Thymus (tissue), 11 donors: Measurements from ENCODE around the gene TAPBPL. TPM values are rescaled to one million over a fixed set of nuclear protein-coding genes. Genes with fewer than 3 reads are reported as not detected.

Source experiments
- DNase-seq, 9 donors: peaks; one replicate each; pipeline ENCODE4 v3.0.0-alpha.2; 2013; ENCODE audit warnings: low spot score in 9 of 9, low read depth in 6 of 9, missing footprints in 1 of 9
- H3K27ac ChIP-seq, 2 donors: one replicate each; pipeline ENCODE4 v1.5.1; 2013; ENCODE audit warnings: control low read depth in 1 of 2, low read depth in 1 of 2, low read length in 1 of 2, mild to moderate bottlenecking in 1 of 2, moderate library complexity in 1 of 2
- H3K27me3 ChIP-seq, 2 donors: one replicate each; pipeline ENCODE4 v1.5.1; 2013; ENCODE audit warnings: low read length in 1 of 2; ENCODE audit not compliant: control insufficient read depth in 2 of 2, insufficient read depth in 1 of 2
- H3K36me3 ChIP-seq, 2 donors: one replicate each; pipeline ENCODE4 v1.5.1; 2013; ENCODE audit warnings: low read length in 1 of 2, mild to moderate bottlenecking in 1 of 2, moderate library complexity in 1 of 2; ENCODE audit not compliant: control insufficient read depth in 2 of 2, insufficient read depth in 2 of 2
- H3K4me1 ChIP-seq, 2 donors: one replicate each; pipeline ENCODE4 v1.5.1; 2013; ENCODE audit warnings: low read length in 2 of 2; ENCODE audit not compliant: control insufficient read depth in 2 of 2, insufficient read depth in 2 of 2
- H3K4me3 ChIP-seq, 2 donors: one replicate each; pipeline ENCODE4 v1.5.1; 2013; ENCODE audit warnings: low read length in 2 of 2, control low read depth in 1 of 2, mild to moderate bottlenecking in 1 of 2
- H3K9me3 ChIP-seq, 2 donors: one replicate each; pipeline ENCODE4 v1.5.1; 2013; ENCODE audit warnings: low read length in 1 of 2, mild to moderate bottlenecking in 1 of 2; ENCODE audit not compliant: control insufficient read depth in 2 of 2, insufficient read depth in 1 of 2
- WGBS: extraction: QIAGEN DNeasy Blood & Tissue Kit; methylation state at CpG from one replicate; pipeline ENCODE4 v1.1.7; 2013; 5-methylcytosine and 5-hydroxymethylcytosine counted together
- polyA plus RNA-seq: library from polyadenylated mRNA; stranded (reverse); fragments of 200-250 nt; gene quantifications from one replicate; pipeline ENCODE4 v1.2.3, GENCODE V29; 2013
- total RNA-seq: library from RNA; stranded (reverse); fragments of 120-200 nt; gene quantifications from one replicate; pipeline ENCODE4 v1.2.4, GENCODE V29; 2013
- donor health status: healthy.

The TAPBPL gene
- total and polyA plus RNA-seq, 2 donors: 28.6 to 60.6 TPM

DNA sequence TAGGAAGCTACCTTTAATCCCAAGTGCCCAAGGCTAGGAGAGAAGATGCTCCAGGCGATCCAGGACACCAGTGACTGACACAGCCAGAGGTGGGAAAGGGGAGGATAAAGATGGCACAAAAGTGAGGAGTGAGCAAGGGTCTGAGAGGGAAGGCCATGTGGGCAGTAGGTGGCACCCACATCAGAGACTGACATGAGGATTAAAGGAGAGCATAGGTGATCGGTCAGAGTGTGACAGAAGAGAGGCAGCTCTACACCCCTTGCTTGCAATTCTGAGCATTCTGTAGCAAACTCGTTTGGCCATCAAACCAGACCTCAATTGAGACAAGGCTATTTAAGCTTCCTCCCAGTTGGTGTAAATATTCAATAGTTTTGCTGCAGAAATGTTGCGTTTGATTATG is 7.8 kb upstream of the TAPBPL start:
- Histone ChIP-seq H3K27ac (peak overlapping the region; percentile 85 to 88), H3K9me3 (no peaks in the 10 kb centered on the region), H3K4me1 (peaks cover 37 to 74% of the 10 kb centered on the region in 2 donors), H3K27me3 (no peaks in the 10 kb centered on the region), H3K4me3 (no peak overlapping the region), H3K36me3 (peaks cover 0 to 19% of the 10 kb centered on the region in 2 donors)
- DNase-seq: no peak
- WGBS: 86% methylated on average over 4 of the region's 4 CpGs

DNA sequence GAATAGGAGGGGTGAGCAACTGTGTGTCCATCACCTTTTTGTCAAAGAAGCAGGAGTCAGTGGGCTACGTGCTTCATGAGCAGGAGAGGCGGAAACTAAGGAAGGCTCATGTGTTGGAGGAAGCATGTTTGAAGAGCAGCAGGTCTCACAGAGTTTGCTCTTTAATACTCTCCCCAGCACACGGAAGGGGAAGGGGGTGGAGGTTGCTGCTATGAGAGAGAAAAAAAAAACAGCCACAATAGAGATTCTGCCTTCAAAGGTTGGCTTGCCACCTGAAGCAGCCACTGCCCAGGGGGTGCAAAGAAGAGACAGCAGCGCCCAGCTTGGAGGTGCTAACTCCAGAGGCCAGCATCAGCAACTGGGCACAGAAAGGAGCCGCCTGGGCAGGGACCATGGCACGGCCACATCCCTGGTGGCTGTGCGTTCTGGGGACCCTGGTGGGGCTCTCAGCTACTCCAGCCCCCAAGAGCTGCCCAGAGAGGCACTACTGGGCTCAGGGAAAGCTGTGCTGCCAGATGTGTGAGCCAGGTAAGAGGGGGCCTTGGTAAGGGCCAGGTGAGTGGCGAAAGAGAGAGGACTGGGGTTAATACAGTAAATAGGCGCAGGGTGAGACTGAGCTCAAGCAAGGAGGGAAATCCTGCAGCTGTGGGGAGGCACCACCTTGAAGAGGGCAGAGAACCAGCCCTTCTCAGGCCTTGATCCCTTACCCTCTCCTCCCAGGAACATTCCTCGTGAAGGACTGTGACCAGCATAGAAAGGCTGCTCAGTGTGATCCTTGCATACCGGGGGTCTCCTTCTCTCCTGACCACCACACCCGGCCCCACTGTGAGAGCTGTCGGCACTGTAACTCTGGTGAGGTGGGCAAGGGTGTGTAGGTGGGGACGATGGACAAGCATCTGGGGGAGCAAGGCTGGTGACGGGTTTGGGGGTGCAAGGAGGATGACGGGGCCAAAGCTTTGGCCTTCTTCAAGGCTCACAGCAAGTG is 6.8 kb upstream of the TAPBPL start, which contains the start of gene CD27:
Gene CD27, plus strand, starts transcription at position 252 of the 985 bp plus-strand sequence. Its CDS starts 141 bp downstream, at position 393.
- peak within 1 kb of the TSS; percentile 85 to 96 for H3K27ac ChIP-seq
- 67% methylated on average over 16 of the region's 16 CpGs for whole genome bisulfite sequencing
- H3K36me3 ChIP-seq: peaks cover 0 to 19% of the 10 kb centered on the region in 2 donors

DNA sequence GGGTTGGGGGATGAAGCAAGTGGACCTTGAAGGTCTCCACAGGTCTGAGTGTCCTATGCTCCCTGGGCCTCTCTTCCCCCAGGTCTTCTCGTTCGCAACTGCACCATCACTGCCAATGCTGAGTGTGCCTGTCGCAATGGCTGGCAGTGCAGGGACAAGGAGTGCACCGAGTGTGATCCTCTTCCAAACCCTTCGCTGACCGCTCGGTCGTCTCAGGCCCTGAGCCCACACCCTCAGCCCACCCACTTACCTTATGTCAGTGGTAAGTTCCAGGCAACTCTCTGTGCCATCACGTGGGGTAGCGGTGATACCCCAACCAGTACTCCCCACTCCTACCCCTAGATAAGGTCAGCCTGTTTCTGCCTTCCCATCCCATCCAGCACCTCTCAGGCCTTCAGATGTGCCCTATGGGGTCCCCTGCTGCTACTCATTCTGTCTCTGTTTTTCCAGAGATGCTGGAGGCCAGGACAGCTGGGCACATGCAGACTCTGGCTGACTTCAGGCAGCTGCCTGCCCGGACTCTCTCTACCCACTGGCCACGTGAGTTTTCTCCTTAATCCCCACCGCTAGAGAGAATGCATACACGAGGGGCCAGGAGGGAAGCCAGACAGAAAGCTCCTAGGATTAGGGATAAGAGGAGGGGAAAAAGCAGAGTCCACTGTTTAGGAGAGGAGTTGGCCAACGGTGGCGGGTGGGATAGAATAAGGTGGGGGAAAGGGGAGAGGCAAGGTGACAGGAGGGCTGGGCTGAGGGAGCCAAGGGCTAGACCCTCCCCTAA is 1.6 kb upstream of the TAPBPL start:
- peak overlapping the region; percentile 38 to 100 for H3K27ac ChIP-seq
- no peaks in the 10 kb centered on the region for H3K27me3 ChIP-seq
- peaks cover 0 to 7% of the 10 kb centered on the region in 2 donors for H3K9me3 ChIP-seq
- H3K4me3 ChIP-seq: peak overlapping the region; percentile 70 to 99
- DNase-seq: no peak
- H3K36me3 ChIP-seq: peaks cover 15 to 45% of the 10 kb centered on the region in 2 donors
- 93% methylated on average over 16 of the region's 16 CpGs for WGBS
- H3K4me1 ChIP-seq: peaks cover 28 to 74% of the 10 kb centered on the region in 2 donors

More for the DNA sequence above, 6.8 kb upstream of the TAPBPL start, which contains the start of gene CD27:
- Histone ChIP-seq H3K27me3 (no peaks in the 10 kb centered on the region), H3K4me1 (peaks cover 37 to 73% of the 10 kb centered on the region in 2 donors), H3K4me3 (peak within 1 kb of the TSS; percentile 49 to 51), H3K9me3 (no peaks in the 10 kb centered on the region)
- DNase-seq: peak in 3 of 9 donors; percentile 54 to 86 (median 68)

DNA sequence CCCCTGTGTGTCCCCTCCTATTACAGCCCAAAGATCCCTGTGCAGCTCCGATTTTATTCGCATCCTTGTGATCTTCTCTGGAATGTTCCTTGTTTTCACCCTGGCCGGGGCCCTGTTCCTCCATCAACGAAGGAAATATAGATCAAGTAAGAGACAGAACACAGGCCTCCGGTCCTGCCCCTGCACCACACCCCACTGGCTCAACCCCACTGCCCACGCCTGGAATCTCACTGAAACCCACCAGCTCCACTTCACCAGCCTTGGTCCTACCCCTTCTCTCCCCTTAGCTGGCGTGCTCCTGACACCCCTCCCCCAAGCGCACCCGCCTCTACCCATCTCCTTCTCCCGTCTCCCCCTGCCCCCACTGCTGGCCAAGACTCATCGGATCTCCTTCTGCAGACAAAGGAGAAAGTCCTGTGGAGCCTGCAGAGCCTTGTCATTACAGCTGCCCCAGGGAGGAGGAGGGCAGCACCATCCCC is 934 bp upstream of the TAPBPL start:
- Histone ChIP-seq H3K27ac (peak overlapping the region; percentile 96 to 100), H3K4me3 (peak overlapping the region; percentile 70 to 99), H3K27me3 (no peaks in the 10 kb centered on the region), H3K4me1 (peaks cover 27 to 69% of the 10 kb centered on the region in 2 donors), H3K36me3 (peaks cover 15 to 43% of the 10 kb centered on the region in 2 donors), H3K9me3 (peaks cover 0 to 7% of the 10 kb centered on the region in 2 donors)
- 27% methylated on average over 11 of the region's 11 CpGs for WGBS
- DNase-seq: no peak

DNA sequence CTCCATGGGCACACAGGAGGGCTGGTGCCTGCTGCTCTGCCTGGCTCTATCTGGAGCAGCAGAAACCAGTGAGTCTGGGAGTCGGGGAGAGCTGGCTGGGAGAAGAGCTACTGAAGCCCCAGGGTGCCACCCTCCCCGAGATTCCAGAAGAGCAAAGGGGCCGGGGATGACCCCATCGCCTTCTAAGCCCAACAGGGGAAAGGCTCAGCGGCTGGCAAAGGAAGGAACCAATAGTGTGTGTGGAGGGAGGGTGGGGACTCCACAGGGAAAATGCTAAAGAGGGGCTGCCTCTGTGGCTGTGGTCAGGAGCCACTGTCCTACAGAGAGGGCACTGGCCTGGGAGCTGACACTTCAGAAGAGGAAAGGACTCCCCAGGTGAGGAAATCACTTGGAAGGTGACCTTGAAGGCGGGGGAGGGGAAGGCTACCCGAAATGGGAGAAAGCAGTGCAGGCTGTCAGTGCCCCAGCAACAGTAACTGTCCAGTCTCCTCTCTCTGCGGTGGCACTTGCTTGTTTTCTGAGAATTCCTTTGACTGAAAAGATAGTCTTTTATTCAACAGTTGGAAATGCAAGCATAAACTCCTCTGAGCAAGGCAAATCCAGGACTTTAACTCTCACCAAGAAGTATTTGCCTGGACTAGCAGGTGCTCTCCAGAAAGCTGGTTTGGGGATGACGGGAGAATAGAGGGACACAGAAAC is 552 bp downstream of the TAPBPL start:
- peaks cover 0 to 7% of the 10 kb centered on the region in 2 donors for H3K9me3 ChIP-seq
- peak in 1 of 9 donors; percentile 55 for DNase-seq
- peak overlapping the region; percentile 96 to 100 for H3K27ac ChIP-seq
- H3K4me3 ChIP-seq: peak overlapping the region; percentile 70 to 99
- 11% methylated on average over 9 of the region's 9 CpGs for WGBS
- H3K27me3 ChIP-seq: no peaks in the 10 kb centered on the region
- H3K4me1 ChIP-seq: peaks cover 25 to 61% of the 10 kb centered on the region in 2 donors
- peaks cover 21 to 46% of the 10 kb centered on the region in 2 donors for H3K36me3 ChIP-seq

DNA sequence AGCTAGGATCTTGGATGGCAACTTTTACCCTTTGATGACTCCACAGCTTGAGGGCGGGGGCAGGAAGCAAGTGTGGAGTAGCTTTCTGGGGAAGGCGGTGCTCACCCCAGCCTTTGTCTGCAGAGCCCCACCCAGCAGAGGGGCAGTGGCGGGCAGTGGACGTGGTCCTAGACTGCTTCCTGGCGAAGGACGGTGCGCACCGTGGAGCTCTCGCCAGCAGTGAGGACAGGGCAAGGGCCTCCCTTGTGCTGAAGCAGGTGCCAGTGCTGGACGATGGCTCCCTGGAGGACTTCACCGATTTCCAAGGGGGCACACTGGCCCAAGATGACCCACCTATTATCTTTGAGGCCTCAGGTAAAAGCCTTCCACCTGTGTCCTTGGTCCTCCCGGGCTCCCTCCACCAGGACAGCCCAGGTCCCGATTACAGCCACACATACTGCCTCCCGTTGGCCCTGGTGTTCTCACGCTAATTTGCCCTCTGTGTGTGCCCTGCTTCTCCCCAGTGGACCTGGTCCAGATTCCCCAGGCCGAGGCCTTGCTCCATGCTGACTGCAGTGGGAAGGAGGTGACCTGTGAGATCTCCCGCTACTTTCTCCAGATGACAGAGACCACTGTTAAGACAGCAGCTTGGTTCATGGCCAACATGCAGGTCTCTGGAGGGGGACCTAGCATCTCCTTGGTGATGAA is 1.2 kb downstream of the TAPBPL start:
- H3K27me3 ChIP-seq: no peaks in the 10 kb centered on the region
- peak in 1 of 9 donors; percentile 53 for DNase-seq
- H3K27ac ChIP-seq: peak overlapping the region; percentile 96 to 100
- H3K9me3 ChIP-seq: peaks cover 0 to 7% of the 10 kb centered on the region in 2 donors
- peaks cover 28 to 48% of the 10 kb centered on the region in 2 donors for H3K36me3 ChIP-seq
- H3K4me1 ChIP-seq: peaks cover 25 to 61% of the 10 kb centered on the region in 2 donors
- WGBS: 73% methylated on average over 17 of the region's 17 CpGs
- peak overlapping the region; percentile 70 to 99 for H3K4me3 ChIP-seq

DNA sequence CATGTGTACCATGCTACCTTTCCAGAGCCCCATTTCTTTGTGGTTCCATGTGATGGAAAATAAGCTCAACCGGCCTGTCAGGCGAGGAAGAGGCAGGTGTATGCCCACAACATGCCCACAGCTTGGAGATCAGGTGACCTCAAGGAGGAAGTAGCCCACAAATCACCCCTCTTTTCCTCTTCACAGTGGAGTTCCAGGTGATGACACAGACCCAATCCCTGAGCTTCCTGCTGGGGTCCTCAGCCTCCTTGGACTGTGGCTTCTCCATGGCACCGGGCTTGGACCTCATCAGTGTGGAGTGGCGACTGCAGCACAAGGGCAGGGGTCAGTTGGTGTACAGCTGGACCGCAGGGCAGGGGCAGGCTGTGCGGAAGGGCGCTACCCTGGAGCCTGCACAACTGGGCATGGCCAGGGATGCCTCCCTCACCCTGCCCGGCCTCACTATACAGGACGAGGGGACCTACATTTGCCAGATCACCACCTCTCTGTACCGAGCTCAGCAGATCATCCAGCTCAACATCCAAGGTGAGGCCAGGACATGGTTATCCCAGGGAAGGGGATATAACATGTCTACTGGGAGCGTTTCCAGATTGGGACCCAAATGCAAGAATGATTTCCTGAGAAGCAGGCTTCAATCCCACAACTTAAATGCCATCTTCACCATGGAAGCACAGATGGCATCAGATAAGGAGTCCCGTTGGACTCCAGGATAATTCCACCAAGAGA is 5.5 kb downstream of the TAPBPL start:
- Histone ChIP-seq H3K27ac (peak overlapping the region; percentile 36 to 50), H3K4me1 (peaks cover 33 to 68% of the 10 kb centered on the region in 2 donors)

More for the DNA sequence above, 5.5 kb downstream of the TAPBPL start:
- H3K4me3 ChIP-seq: no peak overlapping the region
- 92% methylated on average over 12 of the region's 12 CpGs for WGBS
- no peaks in the 10 kb centered on the region for H3K9me3 ChIP-seq
- DNase-seq: no peak
- H3K36me3 ChIP-seq: peaks cover 53 to 88% of the 10 kb centered on the region in 2 donors
- no peaks in the 10 kb centered on the region for H3K27me3 ChIP-seq
